ENCODE results near the gene GPR17. TPM values are rescaled to one million over a fixed set of nuclear protein-coding genes. Genes with fewer than 3 reads are reported as not detected.

Gene GPR17
- total and polyA plus RNA-seq, 2 donors (not counting 1 experiment from before 2014, with no cell fraction given) = not detected

DNA sequence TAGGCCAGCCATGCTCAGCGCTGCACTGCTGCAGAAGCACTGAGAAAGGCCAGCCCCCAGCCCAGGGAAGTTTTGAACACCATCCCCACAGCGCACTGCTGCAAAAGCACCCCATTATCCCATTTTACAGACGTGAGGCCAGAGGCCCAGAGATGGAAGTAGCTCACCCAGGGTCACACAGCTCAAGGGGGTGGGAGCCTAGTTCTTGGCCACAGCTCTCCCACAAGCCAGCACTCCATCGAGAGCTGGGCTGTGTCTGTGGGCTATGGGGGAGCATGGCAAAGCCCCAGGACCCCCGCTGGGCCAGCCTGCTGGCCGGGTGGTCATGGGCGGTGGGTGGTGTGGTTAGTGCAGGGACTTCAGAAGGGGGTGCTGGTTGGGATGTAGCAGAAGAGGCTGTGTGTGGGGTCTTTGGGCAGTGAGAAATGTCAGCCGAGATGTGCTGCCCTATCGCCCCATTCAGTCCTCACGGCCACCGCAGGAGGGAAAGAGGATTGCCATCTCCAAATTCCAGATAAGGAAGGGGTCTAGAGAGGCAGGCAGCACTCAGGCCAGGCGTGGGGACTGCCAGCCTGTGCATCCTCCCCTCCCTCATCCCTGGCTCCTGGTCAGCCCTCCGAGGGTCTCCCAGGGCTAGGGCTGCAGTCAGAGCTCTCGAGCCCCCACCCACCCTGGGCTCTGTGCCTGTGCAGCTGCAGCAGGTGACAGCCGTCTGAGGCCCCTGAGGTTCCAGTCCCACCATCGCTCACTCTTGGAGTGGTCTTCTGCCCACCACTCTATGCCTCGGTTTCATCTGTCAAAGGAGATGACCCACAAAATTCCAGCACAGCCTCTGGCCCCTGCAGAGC, 17.0 kb upstream of the GPR17 start:
- TF ChIP-seq EZH2 (IDR thresholded peaks at IDR 0.05; ENCODE audit: low read length, missing control alignments) (no peak), CTCF (conservative IDR thresholded peaks at IDR 0.05 in 1 of 2, IDR thresholded peaks at IDR 0.05 in 1 of 2; ENCODE audit: low read depth in 1 of 2, low read length in 2 of 2) (no peak)
- DNase-seq (ENCODE audit: low read depth in 2 of 2) = no peak

DNA sequence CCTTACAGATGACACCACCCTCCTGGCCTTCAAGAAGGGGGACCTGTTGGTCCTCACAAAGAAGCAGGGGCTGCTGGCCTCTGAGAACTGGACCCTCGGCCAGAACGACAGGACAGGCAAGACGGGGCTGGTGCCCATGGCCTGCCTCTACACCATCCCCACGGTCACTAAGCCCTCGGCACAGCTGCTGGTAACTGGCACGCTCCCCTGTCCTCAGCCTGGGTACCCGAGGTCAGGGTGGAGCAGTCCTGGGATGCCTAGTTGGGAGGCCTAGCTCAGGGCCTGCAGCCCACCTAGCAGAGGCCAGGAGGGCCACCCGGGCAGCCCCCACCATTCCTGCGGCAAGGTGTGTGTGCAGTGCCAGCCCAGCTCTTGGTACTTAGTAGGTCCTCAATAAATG, 16.3 kb upstream of the GPR17 start:
- H3K79me2 ChIP-seq (ENCODE audit: control insufficient read depth, insufficient read depth, low read length) = no peaks in the 10 kb centered on the region
- no peak overlapping the region for H3K27ac ChIP-seq (ENCODE audit: insufficient read depth, low read length)
- no peaks in the 10 kb centered on the region for H3K9me3 ChIP-seq (ENCODE audit: control insufficient read depth, insufficient read depth, low read depth, low read length)
- H3K36me3 ChIP-seq (ENCODE audit: control insufficient read depth, insufficient read depth, low read length) = no peaks in the 10 kb centered on the region
- no peaks in the 10 kb centered on the region for H3K27me3 ChIP-seq (ENCODE audit: control insufficient read depth, insufficient read depth, low read length)
- no peak overlapping the region for H2AFZ ChIP-seq (ENCODE audit: low read length)
- TF ChIP-seq CTCF (conservative IDR thresholded peaks at IDR 0.05 in 1 of 2, IDR thresholded peaks at IDR 0.05 in 1 of 2; ENCODE audit: low read depth in 1 of 2, low read length in 2 of 2) (no peak), EZH2 (IDR thresholded peaks at IDR 0.05; ENCODE audit: low read length, missing control alignments) (no peak)
- H4K20me1 ChIP-seq (ENCODE audit: control insufficient read depth, extremely low read depth, insufficient read depth, low read length) = no peaks in the 10 kb centered on the region
- H3K4me2 ChIP-seq (ENCODE audit: extremely low read depth, insufficient read depth, low read length) = no peak overlapping the region
- H3K4me1 ChIP-seq (ENCODE audit: control insufficient read depth, extremely low read depth, insufficient read depth, low read length) = no peaks in the 10 kb centered on the region
- DNase-seq (ENCODE audit: low read depth in 2 of 2) = no peak
- no peak overlapping the region for H3K9ac ChIP-seq (ENCODE audit: insufficient read depth, low read length)
- H3K4me3 ChIP-seq (replicated peaks in 1 of 4; ENCODE audit: control extremely low read depth in 1 of 4, insufficient read depth in 1 of 4, low read depth in 3 of 4, low read length in 4 of 4) = no peak overlapping the region

More for the DNA sequence above, 17.0 kb upstream of the GPR17 start:
- Histone ChIP-seq H3K9ac (ENCODE audit: insufficient read depth, low read length) (no peak overlapping the region), H3K27me3 (ENCODE audit: control insufficient read depth, insufficient read depth, low read length) (no peaks in the 10 kb centered on the region), H2AFZ (ENCODE audit: low read length) (no peak overlapping the region), H3K27ac (ENCODE audit: insufficient read depth, low read length) (no peak overlapping the region), H3K4me3 (replicated peaks in 1 of 4; ENCODE audit: control extremely low read depth in 1 of 4, insufficient read depth in 1 of 4, low read depth in 3 of 4, low read length in 4 of 4) (no peak overlapping the region), H3K4me2 (ENCODE audit: extremely low read depth, insufficient read depth, low read length) (no peak overlapping the region), H4K20me1 (ENCODE audit: control insufficient read depth, extremely low read depth, insufficient read depth, low read length) (no peaks in the 10 kb centered on the region), H3K4me1 (ENCODE audit: control insufficient read depth, extremely low read depth, insufficient read depth, low read length) (no peaks in the 10 kb centered on the region), H3K36me3 (ENCODE audit: control insufficient read depth, insufficient read depth, low read length) (no peaks in the 10 kb centered on the region), H3K9me3 (ENCODE audit: control insufficient read depth, insufficient read depth, low read depth, low read length) (no peaks in the 10 kb centered on the region), H3K79me2 (ENCODE audit: control insufficient read depth, insufficient read depth, low read length) (no peaks in the 10 kb centered on the region)

- H3K27me3 ChIP-seq (ENCODE audit: control insufficient read depth, insufficient read depth, low read length) = no peaks in the 10 kb centered on the region
- no peaks in the 10 kb centered on the region for H3K79me2 ChIP-seq (ENCODE audit: control insufficient read depth, insufficient read depth, low read length)
- no peak for TF ChIP-seq EZH2 (IDR thresholded peaks at IDR 0.05; ENCODE audit: low read length, missing control alignments)
- no peak for TF ChIP-seq CTCF (conservative IDR thresholded peaks at IDR 0.05 in 1 of 2, IDR thresholded peaks at IDR 0.05 in 1 of 2; ENCODE audit: low read depth in 1 of 2, low read length in 2 of 2)
- no peak overlapping the region for H3K27ac ChIP-seq (ENCODE audit: insufficient read depth, low read length)
- no peaks in the 10 kb centered on the region for H4K20me1 ChIP-seq (ENCODE audit: control insufficient read depth, extremely low read depth, insufficient read depth, low read length)
- H3K9ac ChIP-seq (ENCODE audit: insufficient read depth, low read length) = no peak overlapping the region
- no peaks in the 10 kb centered on the region for H3K36me3 ChIP-seq (ENCODE audit: control insufficient read depth, insufficient read depth, low read length)
- DNase-seq (ENCODE audit: low read depth in 2 of 2) = no peak
- H2AFZ ChIP-seq (ENCODE audit: low read length) = no peak overlapping the region
- H3K4me3 ChIP-seq (replicated peaks in 1 of 4; ENCODE audit: control extremely low read depth in 1 of 4, insufficient read depth in 1 of 4, low read depth in 3 of 4, low read length in 4 of 4) = no peak overlapping the region
- H3K9me3 ChIP-seq (ENCODE audit: control insufficient read depth, insufficient read depth, low read depth, low read length) = no peaks in the 10 kb centered on the region
- no peaks in the 10 kb centered on the region for H3K4me1 ChIP-seq (ENCODE audit: control insufficient read depth, extremely low read depth, insufficient read depth, low read length)
- no peak overlapping the region for H3K4me2 ChIP-seq (ENCODE audit: extremely low read depth, insufficient read depth, low read length)
Measured at GRCh38 chr2:127630096-127630863, 15.7 kb upstream of the GPR17 start.
